GM23338 (cell line): Measurements from ENCODE around the gene SLC7A5. TPM values are rescaled to one million over a fixed set of nuclear protein-coding genes. Genes with fewer than 3 reads are reported as not detected.

Experiments
- ATAC-seq: fragments of 200-7000 bp; cut with Tn5 transposase; 3 replicates; pipeline ENCODE4 v1.9.1; 2020
- DNase-seq: peaks from one replicate; pipeline ENCODE4 v3.0.0-alpha.2; 2015; ENCODE audit warnings: low spot score
- H2AFZ ChIP-seq: fragments of 200-600 bp; sonication (generic); 2 replicates; pipeline ENCODE4 v1.8.0; 2016; ENCODE audit warnings: antibody characterized with exemption, mild to moderate bottlenecking, moderate library complexity
- H3F3A ChIP-seq: fragments of 200-600 bp; sonication (generic); replicated peaks from 2 replicates; pipeline ENCODE4 v1.8.0; 2017; ENCODE audit warnings: antibody characterized with exemption, mixed run types, low read depth
- H3K27ac ChIP-seq: fragments of 200-600 bp; sonication (generic); 2 replicates; pipeline ENCODE4 v1.6.1; 2016; ENCODE audit warnings: low read depth
- H3K27me3 ChIP-seq: fragments of 200-600 bp; sonication (generic); 2 replicates; pipeline ENCODE4 v1.8.0; 2016; ENCODE audit warnings: mild to moderate bottlenecking, mixed run types, moderate library complexity; ENCODE audit not compliant: insufficient read depth
- H3K36me3 ChIP-seq: fragments of 200-600 bp; sonication (generic); 2 replicates; pipeline ENCODE4 v1.8.0; 2016; ENCODE audit warnings: mild to moderate bottlenecking; ENCODE audit not compliant: insufficient read depth
- H3K4me1 ChIP-seq: fragments of 200-600 bp; sonication (generic); 2 replicates; pipeline ENCODE4 v1.8.0; 2016; ENCODE audit warnings: mild to moderate bottlenecking, moderate library complexity; ENCODE audit not compliant: insufficient read depth
- H3K4me2 ChIP-seq: fragments of 200-600 bp; sonication (generic); 2 replicates; pipeline ENCODE4 v1.7.1; 2017; ENCODE audit warnings: mixed run types
- H3K4me3 ChIP-seq: fragments of 200-600 bp; sonication (generic); 2 replicates; pipeline ENCODE4 v1.6.1; 2016; ENCODE audit warnings: mixed run types
- H3K79me2 ChIP-seq: fragments of 200-600 bp; sonication (generic); replicated peaks from 2 replicates; pipeline ENCODE4 v1.8.0; 2017; ENCODE audit warnings: mild to moderate bottlenecking; ENCODE audit not compliant: insufficient read depth
- H3K9me2 ChIP-seq: fragments of 200-600 bp; sonication (generic); 2 replicates; pipeline ENCODE4 v1.8.0; 2017; ENCODE audit not compliant: insufficient read depth
- H4K20me1 ChIP-seq: fragments of 200-600 bp; sonication (generic); replicated peaks from 2 replicates; pipeline ENCODE4 v1.8.0; 2017; ENCODE audit warnings: mild to moderate bottlenecking; ENCODE audit not compliant: insufficient read depth
- H3K27ac Mint-ChIP-seq: 2 replicates; pipeline ENCODE4 v1.8.0; 2020; ENCODE audit warnings: inconsistent platforms, mild to moderate bottlenecking, moderate library complexity, mixed read lengths
- H3K27me3 Mint-ChIP-seq: 3 replicates; pipeline ENCODE4 v1.8.0; 2022; ENCODE audit warnings: low read depth, mild to moderate bottlenecking, moderate library complexity, mixed read lengths, inconsistent platforms; ENCODE audit not compliant: insufficient read depth, poor library complexity
- H3K36me3 Mint-ChIP-seq: 3 replicates; pipeline ENCODE4 v1.8.0; 2021; ENCODE audit warnings: low read depth, mild to moderate bottlenecking, inconsistent platforms, moderate library complexity, mixed read lengths
- H3K4me1 Mint-ChIP-seq: 3 replicates; pipeline ENCODE4 v1.8.0; 2020; ENCODE audit warnings: mild to moderate bottlenecking, inconsistent platforms, mixed read lengths
- H3K4me3 Mint-ChIP-seq: 3 replicates; pipeline ENCODE4 v1.8.0; 2021; ENCODE audit warnings: moderate library complexity, mild to moderate bottlenecking, inconsistent platforms, mixed read lengths
- H3K9me3 Mint-ChIP-seq: 3 replicates; pipeline ENCODE4 v1.8.0; 2020; ENCODE audit warnings: moderate library complexity, mild to moderate bottlenecking, inconsistent platforms, mixed read lengths
- CREB1 ChIP-seq: fragments of 250-450 bp; sonication (Bioruptor Pico); IDR thresholded peaks from 2 replicates; pipeline ENCODE4 v1.5.0; 2020; ENCODE audit warnings: low read depth, mild to moderate bottlenecking, moderate library complexity
- CTCF ChIP-seq, 2 experiments: fragments of 200-600 bp in 1 of 2; sonication (generic) in 1 of 2; conservative IDR thresholded peaks; 2 replicates each; pipeline versions ENCODE4 v1.5.1 to v1.6.1; 2016 to 2017; ENCODE audit warnings: antibody characterized with exemption in 2 of 2, low read depth in 2 of 2, mild to moderate bottlenecking in 2 of 2, moderate library complexity in 1 of 2
- EZH2 ChIP-seq: fragments of 200-600 bp; sonication (generic); IDR thresholded peaks from one replicate; pipeline ENCODE4 v1.8.0; 2017; ENCODE audit warnings: antibody characterized with exemption, mild to moderate bottlenecking, low read depth; ENCODE audit not compliant: unreplicated experiment
- EZH2phosphoT487 ChIP-seq: fragments of 200-600 bp; sonication (generic); IDR thresholded peaks from one replicate; pipeline ENCODE4 v1.8.1; 2018; ENCODE audit warnings: antibody characterized with exemption; ENCODE audit not compliant: unreplicated experiment
- JUNB ChIP-seq: IDR thresholded peaks from one replicate; pipeline ENCODE4 v1.6.1; 2016; ENCODE audit warnings: antibody characterized with exemption; ENCODE audit not compliant: unreplicated experiment
- POLR2AphosphoS5 ChIP-seq: IDR thresholded peaks from 2 replicates; pipeline ENCODE4 v1.6.1; 2016; ENCODE audit warnings: antibody characterized with exemption, low read depth
- REST ChIP-seq: IDR thresholded peaks from one replicate; pipeline ENCODE4 v1.6.1; 2018; ENCODE audit warnings: antibody characterized with exemption; ENCODE audit not compliant: unreplicated experiment
- STAT1 ChIP-seq: IDR thresholded peaks from one replicate; pipeline ENCODE4 v1.6.1; 2016; ENCODE audit warnings: antibody characterized with exemption; ENCODE audit not compliant: unreplicated experiment
- ZNF114 ChIP-seq: fragments of 250-450 bp; sonication (Bioruptor Pico); IDR thresholded peaks from 2 replicates; pipeline ENCODE4 v1.5.0; 2020; ENCODE audit warnings: mild to moderate bottlenecking, moderate library complexity
- ZNF331 ChIP-seq: fragments of 250-450 bp; sonication (Bioruptor Pico); IDR thresholded peaks from 2 replicates; pipeline ENCODE4 v1.5.0; 2020; ENCODE audit warnings: low read depth, mild to moderate bottlenecking, moderate library complexity
- ZNF462 ChIP-seq: fragments of 250-450 bp; sonication (Bioruptor Pico); IDR thresholded peaks from 2 replicates; pipeline ENCODE4 v1.5.0; 2020; ENCODE audit warnings: mild to moderate bottlenecking, moderate library complexity
- polyA plus RNA-seq: library from polyadenylated mRNA; unstranded; fragments of >200 nt; fragmentation: Nextera tagmentation; extraction: Ambion mirVana; gene quantifications from 2 replicates; pipeline ENCODE4 v1.2.1, GENCODE V29; 2016
- total RNA-seq: library from RNA; depleted of rRNA; stranded (reverse); fragments of >200 nt; shearing (Covaris generic); gene quantifications from 2 replicates; pipeline ENCODE4 v1.2.3, GENCODE V29; 2014

SLC7A5 gene
- total and polyA plus RNA-seq, 2 experiments from 2014 or later, result 107 to 386 TPM

- Histone ChIP-seq H3K4me1 (no peaks in the 10 kb centered on the region), H3K27ac (no peak overlapping the region), H3K4me3 (no peak overlapping the region), H2AFZ (no peak overlapping the region), H3K9me2 (no peaks in the 10 kb centered on the region), H4K20me1 (no peaks in the 10 kb centered on the region), H3K27me3 (no peaks in the 10 kb centered on the region), H3K4me2 (no peak overlapping the region), H3F3A (no peaks in the 10 kb centered on the region), H3K79me2 (no peaks in the 10 kb centered on the region), H3K36me3 (no peaks in the 10 kb centered on the region)
- no peak overlapping the region for H3K4me3 Mint-ChIP-seq
- H3K27me3 Mint-ChIP-seq, result peaks cover 5% of the 10 kb centered on the region
- H3K27ac Mint-ChIP-seq, result no peak overlapping the region
- H3K4me1 Mint-ChIP-seq, result no peaks in the 10 kb centered on the region
- H3K36me3 Mint-ChIP-seq, result no peaks in the 10 kb centered on the region
- DNase-seq (no peak), ATAC-seq (no peak)
- H3K9me3 Mint-ChIP-seq, result no peaks in the 10 kb centered on the region; the same call in 2 of the 3 replicates
- TF ChIP-seq JUNB (no peak), STAT1 (no peak), CTCF (conservative IDR thresholded peaks at IDR 0.05; ENCODE audit: low read depth in 2 of 2) (no peak), EZH2 (no peak), REST (no peak), POLR2AphosphoS5 (no peak), ZNF331 (no peak), ZNF462 (no peak), ZNF114 (CRISPR knock-in tag) (no peak), EZH2phosphoT487 (no peak), CREB1 (CRISPR knock-in tag) (no peak)
These were observed 22.5 kb upstream of the SLC7A5 start for GRCh38 chr16:87891764-87892163.
